GM12892 (cell line): ENCODE data around the gene CDK8.
"Not testable (repeated sequence)": the region's sequence is repeated elsewhere in the genome, so short reads cannot be mapped to it uniquely, and the experiment has no call there.

ENCODE experiments used
- DNase-seq: peaks from one replicate; pipeline ENCODE4 v3.0.0; 2011; ENCODE audit not compliant: insufficient read length
- FAIRE-seq: peaks from 2 replicates; lab custom pipeline; 2011; peaks lifted over from hg19 to GRCh38; lab: Jason Lieb, UNC
- POLR2A ChIP-seq: IDR thresholded peaks from 2 replicates; pipeline ENCODE4 v1.6.1; 2011; ENCODE audit warnings: low read depth, low read length, control low read depth
- POLR2AphosphoS5 ChIP-seq: IDR thresholded peaks from 2 replicates; pipeline ENCODE4 v1.6.1; 2011; ENCODE audit warnings: low read depth, low read length, control low read depth
- TAF1 ChIP-seq: IDR thresholded peaks from 2 replicates; pipeline ENCODE4 v1.6.1; 2011; ENCODE audit warnings: low read depth, mild to moderate bottlenecking, control low read depth, low read length, borderline replicate concordance

Gene CDK8

GRCh38 chr13:26227166-26227971, 26.6 kb upstream of the CDK8 start:
- TF ChIP-seq POLR2AphosphoS5 (no peak), POLR2A (no peak), TAF1 (no peak)
- FAIRE-seq (no peak), DNase-seq (no peak)

GRCh38 chr13:26228096-26228495, 25.8 kb upstream of the CDK8 start:
- DNase-seq: no peak

GRCh38 chr13:26229080-26229615, 24.8 kb upstream of the CDK8 start:
- TF ChIP-seq POLR2A (no peak), POLR2AphosphoS5 (no peak), TAF1 (no peak)
- DNase-seq: no peak
- FAIRE-seq: no peak

More at GRCh38 chr13:26228096-26228495, 25.8 kb upstream of the CDK8 start:
- FAIRE-seq: no peak
- no peak for TF ChIP-seq TAF1
- no peak for TF ChIP-seq POLR2AphosphoS5
- no peak for TF ChIP-seq POLR2A

GRCh38 chr13:26230703-26231102, 23.2 kb upstream of the CDK8 start:
- FAIRE-seq: no peak
- TF ChIP-seq POLR2A: no peak
- DNase-seq: no peak

- DNase-seq (no peak), FAIRE-seq (peak; percentile 50)
- TF ChIP-seq POLR2AphosphoS5: no peak
- no peak for TF ChIP-seq POLR2A
- TF ChIP-seq TAF1: no peak
Observed at GRCh38 chr13:26236296-26236695, 17.6 kb upstream of the CDK8 start.

- TF ChIP-seq POLR2AphosphoS5 (no peak), POLR2A (no peak), TAF1 (no peak)
- DNase-seq (no peak), FAIRE-seq (no peak)
Observed at GRCh38 chr13:26246154-26246553, 7.8 kb upstream of the CDK8 start.

GRCh38 chr13:26247011-26247410, 6.9 kb upstream of the CDK8 start:
- FAIRE-seq (no peak), DNase-seq (no peak)
- TF ChIP-seq POLR2AphosphoS5 (no peak), TAF1 (no peak), POLR2A (no peak)

GRCh38 chr13:26247608-26248007, 6.3 kb upstream of the CDK8 start:
- DNase-seq (no peak), FAIRE-seq (no peak)
- TF ChIP-seq TAF1 (no peak), POLR2A (no peak), POLR2AphosphoS5 (no peak)

GRCh38 chr13:26249551-26249950, 4.4 kb upstream of the CDK8 start:
- DNase-seq (no peak), FAIRE-seq (no peak)
- no peak for TF ChIP-seq POLR2AphosphoS5
- TF ChIP-seq TAF1: no peak
- no peak for TF ChIP-seq POLR2A

GRCh38 chr13:26252006-26252405, 1.9 kb upstream of the CDK8 start:
- FAIRE-seq: not testable (repeated sequence)

GRCh38 chr13:26253262-26253786, 605 bp upstream of the CDK8 start:
- no peak for TF ChIP-seq TAF1
- TF ChIP-seq POLR2A: no peak
- TF ChIP-seq POLR2AphosphoS5: no peak
- FAIRE-seq (peak; percentile 66), DNase-seq (no peak)

More at GRCh38 chr13:26252006-26252405, 1.9 kb upstream of the CDK8 start:
- not testable (repeated sequence) for DNase-seq

- peak; percentile 29 for DNase-seq
- FAIRE-seq: peak; percentile 77
- no peak for TF ChIP-seq TAF1
- TF ChIP-seq POLR2A: no peak
- TF ChIP-seq POLR2AphosphoS5: no peak
Observed at GRCh38 chr13:26254583-26255111, 718 bp downstream of the CDK8 start.
